Esophagus squamous epithelium (tissue), 5 donors: ENCODE measurements around the gene WNK1. TPM values are rescaled to one million over a fixed set of nuclear protein-coding genes. Genes with fewer than 3 reads are reported as not detected.
A peak's percentile ranks its signal among the peaks of the same experiment; 100 is the strongest.

Source experiments
- DNase-seq: peaks from one replicate; lab custom pipeline; 2025; lab: John Stamatoyannopoulos, UW
- H3K27ac ChIP-seq, 4 donors: fragments of 200-600 bp; sonication (generic); one replicate each; pipeline ENCODE4 v1.5.1; 2016 to 2019; ENCODE audit warnings: mild to moderate bottlenecking in 1 of 4
- H3K27me3 ChIP-seq, 4 donors: fragments of 200-600 bp; sonication (generic); 1 replicate in 3 of 4; 2 replicates in 1 of 4; pipeline versions ENCODE4 v1.5.1 to v1.6.0; 2017 to 2021; ENCODE audit warnings: antibody characterized with exemption in 1 of 4
- H3K36me3 ChIP-seq, 3 donors: fragments of 200-600 bp; sonication (generic); one replicate each; pipeline ENCODE4 v1.5.1; 2016 to 2019
- H3K4me1 ChIP-seq, 3 donors: fragments of 200-600 bp; sonication (generic); one replicate each; pipeline ENCODE4 v1.5.1; 2017 to 2019
- H3K4me3 ChIP-seq, 4 donors: fragments of 200-600 bp; sonication (generic); 1 replicate in 3 of 4; 2 replicates in 1 of 4; pipeline ENCODE4 v1.5.1; 2016 to 2019; ENCODE audit warnings: mild to moderate bottlenecking in 2 of 4, moderate library complexity in 1 of 4
- H3K9me3 ChIP-seq, 3 donors: fragments of 200-600 bp; sonication (generic); one replicate each; pipeline ENCODE4 v1.5.1; 2016 to 2019
- CTCF ChIP-seq, 6 experiments: fragments of 450-650 bp in 4 of 6; fragments of 200-600 bp in 2 of 6; sonication (generic) in 2 of 6; IDR thresholded peaks; one replicate each; pipeline ENCODE4 v1.5.1; 2016 to 2019; ENCODE audit warnings: antibody characterized with exemption in 6 of 6, mild to moderate bottlenecking in 4 of 6, moderate library complexity in 4 of 6
- POLR2A ChIP-seq, 4 donors: fragments of 450-650 bp; IDR thresholded peaks; one replicate each; pipeline ENCODE4 v1.6.1; 2017; ENCODE audit warnings: antibody characterized with exemption in 4 of 4, mild to moderate bottlenecking in 4 of 4, moderate library complexity in 3 of 4
- WGBS, 2 donors: methylation state at CpG; one replicate each; pipeline ENCODE4 v1.1.5; 2018; 5-methylcytosine and 5-hydroxymethylcytosine counted together
- intact Hi-C: fragments of 100-400 bp; cut with DNase I; formaldehyde crosslinking; loops from one replicate; pipeline ENCODE4 v1.15.0; 2022
- total RNA-seq, 4 donors: library from RNA; depleted of rRNA; stranded (reverse); fragments of >200 nt; gene quantifications; one replicate each; pipeline ENCODE4 v1.1.0, GENCODE V29; 2016
- donor health status: DM: yes; HTN: yes; CAD: no.

The WNK1 gene
- total RNA-seq, 4 donors from 2014 or later = 120 to 269 (median 204) TPM

GRCh38 chr12:713281-713875, 39.0 kb upstream of the WNK1 start:
- Histone ChIP-seq H3K36me3 (no peaks in the 10 kb centered on the region), H3K4me1 (peaks cover 0 to 19% (median 0%) of the 10 kb centered on the region in 3 donors), H3K27me3 (no peaks in the 10 kb centered on the region), H3K27ac (no peak overlapping the region), H3K9me3 (no peaks in the 10 kb centered on the region), H3K4me3 (no peak overlapping the region)
- intact Hi-C loops = no loop called here
- TF ChIP-seq CTCF (IDR thresholded peaks at IDR 0.05) (no peak), POLR2A (IDR thresholded peaks at IDR 0.05) (no peak)
- DNase-seq = no peak
- WGBS, 2 donors = 78 to 90% methylated on average over 9 of the region's 9 CpGs

DNA sequence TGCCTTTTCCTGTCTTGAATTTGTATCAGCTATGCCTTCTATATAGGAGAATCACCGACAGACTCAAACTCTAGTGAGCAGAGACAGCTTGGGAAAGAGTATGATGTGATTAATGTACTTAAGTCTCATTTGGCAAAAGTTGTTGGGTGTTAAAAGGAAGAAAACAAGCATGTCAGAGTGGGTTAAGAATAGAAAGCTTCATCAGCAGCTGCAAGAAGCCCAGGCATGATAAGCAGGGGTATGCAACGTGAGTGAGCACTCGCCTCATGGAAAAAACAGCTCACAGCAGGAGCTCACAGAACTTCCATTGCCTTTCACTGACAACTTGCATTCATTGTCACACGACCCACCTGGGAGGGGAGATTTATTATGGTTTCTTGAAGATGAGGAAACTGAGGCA, 35.9 kb upstream of the WNK1 start:
- WGBS, 2 donors = 43 to 69% methylated on average over 4 of the region's 4 CpGs
- Histone ChIP-seq H3K4me1 (peaks cover 0 to 23% (median 0%) of the 10 kb centered on the region in 3 donors), H3K27ac (no peak overlapping the region), H3K4me3 (no peak overlapping the region), H3K36me3 (no peaks in the 10 kb centered on the region), H3K27me3 (no peaks in the 10 kb centered on the region), H3K9me3 (no peaks in the 10 kb centered on the region)
- DNase-seq = no peak
- TF ChIP-seq CTCF (IDR thresholded peaks at IDR 0.05) = no peak
- TF ChIP-seq POLR2A (IDR thresholded peaks at IDR 0.05) = no peak
- intact Hi-C loops = no loop called here

DNA sequence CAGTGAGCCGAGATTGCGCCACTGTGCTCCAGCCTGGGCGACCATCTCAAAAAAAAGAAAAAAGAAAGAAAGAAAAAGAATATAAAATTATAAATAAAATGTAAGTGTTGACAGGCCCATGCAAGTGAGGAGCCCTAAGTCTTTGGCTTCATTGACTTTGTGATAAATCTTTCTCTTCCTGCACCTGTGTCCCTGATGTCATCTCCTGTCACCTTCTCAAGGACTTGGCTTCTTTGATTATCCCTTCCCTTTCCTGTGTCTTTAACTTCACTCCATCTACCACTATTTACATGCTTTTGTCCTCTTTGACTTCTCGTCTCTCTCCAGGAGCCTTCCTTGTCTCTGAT, 33.6 kb upstream of the WNK1 start:
- 92 to 94% methylated on average over 4 of the region's 4 CpGs for WGBS, 2 donors
- TF ChIP-seq CTCF (IDR thresholded peaks at IDR 0.05) (no peak), POLR2A (IDR thresholded peaks at IDR 0.05) (no peak)
- no peak overlapping the region for H3K4me3 ChIP-seq
- H3K27ac ChIP-seq = no peak overlapping the region
- intact Hi-C loops = no loop called here
- H3K4me1 ChIP-seq = peaks cover 0 to 5% (median 0%) of the 10 kb centered on the region in 3 donors
- H3K36me3 ChIP-seq = no peaks in the 10 kb centered on the region
- H3K9me3 ChIP-seq = no peaks in the 10 kb centered on the region
- no peak for DNase-seq
- no peaks in the 10 kb centered on the region for H3K27me3 ChIP-seq

- Histone ChIP-seq H3K9me3 (no peaks in the 10 kb centered on the region), H3K4me1 (peaks cover 0 to 17% (median 3%) of the 10 kb centered on the region in 3 donors), H3K27me3 (no peaks in the 10 kb centered on the region), H3K27ac (no peak overlapping the region), H3K36me3 (no peaks in the 10 kb centered on the region), H3K4me3 (no peak overlapping the region)
- TF ChIP-seq POLR2A (IDR thresholded peaks at IDR 0.05) (no peak), CTCF (IDR thresholded peaks at IDR 0.05) (no peak)
- intact Hi-C loops = no loop called here
- DNase-seq = no peak
- WGBS, 2 donors = 69 to 85% methylated on average over 9 of the region's 9 CpGs
These were observed 32.0 kb upstream of the WNK1 start for GRCh38 chr12:720231-720941.

GRCh38 chr12:724194-724855, 28.1 kb upstream of the WNK1 start:
- no peaks in the 10 kb centered on the region for H3K36me3 ChIP-seq
- whole genome bisulfite sequencing, 2 donors = 31 to 36% methylated on average over 6 of the region's 6 CpGs
- TF ChIP-seq POLR2A (IDR thresholded peaks at IDR 0.05) (no peak), CTCF (IDR thresholded peaks at IDR 0.05) (no peak)
- H3K4me3 ChIP-seq = no peak overlapping the region
- DNase-seq = no peak
- H3K9me3 ChIP-seq = no peaks in the 10 kb centered on the region
- H3K4me1 ChIP-seq = peaks cover 0 to 34% (median 3%) of the 10 kb centered on the region in 3 donors
- intact Hi-C loops = no loop called here
- peak overlapping the region; percentile 59 to 70 (median 64) for H3K27ac ChIP-seq
- H3K27me3 ChIP-seq = no peaks in the 10 kb centered on the region
